ENCODE results near the gene PFKFB3.
"Not testable (repeated sequence)": the region's sequence is repeated elsewhere in the genome, so short reads cannot be mapped to it uniquely, and the experiment has no call there.

PFKFB3 gene

DNA sequence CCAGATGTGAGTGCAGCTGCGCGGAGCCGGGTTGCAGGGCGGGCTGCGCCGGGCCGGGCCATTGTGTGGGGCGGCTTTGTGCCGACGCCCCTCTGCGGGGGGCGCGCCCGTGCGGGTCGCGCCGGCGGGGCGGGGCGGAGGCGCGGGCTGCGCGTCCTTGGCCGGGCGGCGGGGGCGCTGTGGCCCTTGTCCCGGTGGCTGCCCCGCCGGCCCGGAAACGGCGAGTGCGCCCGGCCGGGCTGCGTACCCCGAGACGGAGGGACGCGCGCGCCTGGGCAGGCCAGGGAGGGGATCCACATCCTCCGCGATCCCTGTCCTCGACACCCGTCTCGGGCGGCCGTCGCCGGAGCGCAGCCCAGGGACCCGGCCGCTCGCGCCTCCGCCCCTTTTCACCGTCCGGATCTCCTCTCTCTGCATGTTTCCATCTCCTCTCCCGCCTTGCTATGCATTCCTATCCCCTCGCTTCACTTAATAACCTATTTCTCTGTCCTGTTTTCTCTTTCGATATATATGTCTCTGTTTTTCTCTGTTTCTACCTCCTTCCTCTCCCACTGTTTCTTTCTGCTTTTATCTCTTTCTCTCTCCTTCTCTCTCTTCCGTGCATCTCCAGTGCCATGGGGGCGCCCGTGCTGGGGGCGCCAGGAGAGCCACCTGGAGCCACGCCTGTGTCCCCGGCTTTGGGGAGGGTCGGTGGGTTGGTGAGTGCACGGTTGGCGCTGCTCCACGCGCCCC, 765 bp downstream of the PFKFB3 start:
- DNase-seq, result peak in 1 of 2 donors; percentile 82

DNA sequence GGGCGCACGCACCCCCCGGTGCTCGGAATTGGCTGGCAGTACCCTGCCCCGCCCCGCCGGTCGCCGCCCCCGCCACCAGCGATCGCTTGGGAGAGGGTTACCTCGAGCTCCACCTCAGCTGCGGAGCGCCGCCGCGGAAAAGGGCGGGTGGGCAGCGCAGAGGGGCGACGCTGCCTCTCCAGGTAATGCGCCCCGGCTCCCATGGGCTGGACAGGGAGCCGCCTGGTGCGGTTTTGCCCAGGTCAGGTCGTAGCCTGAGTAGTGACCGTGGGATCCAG, 1.3 kb downstream of the PFKFB3 start:
- DNase-seq, result no peak

DNA sequence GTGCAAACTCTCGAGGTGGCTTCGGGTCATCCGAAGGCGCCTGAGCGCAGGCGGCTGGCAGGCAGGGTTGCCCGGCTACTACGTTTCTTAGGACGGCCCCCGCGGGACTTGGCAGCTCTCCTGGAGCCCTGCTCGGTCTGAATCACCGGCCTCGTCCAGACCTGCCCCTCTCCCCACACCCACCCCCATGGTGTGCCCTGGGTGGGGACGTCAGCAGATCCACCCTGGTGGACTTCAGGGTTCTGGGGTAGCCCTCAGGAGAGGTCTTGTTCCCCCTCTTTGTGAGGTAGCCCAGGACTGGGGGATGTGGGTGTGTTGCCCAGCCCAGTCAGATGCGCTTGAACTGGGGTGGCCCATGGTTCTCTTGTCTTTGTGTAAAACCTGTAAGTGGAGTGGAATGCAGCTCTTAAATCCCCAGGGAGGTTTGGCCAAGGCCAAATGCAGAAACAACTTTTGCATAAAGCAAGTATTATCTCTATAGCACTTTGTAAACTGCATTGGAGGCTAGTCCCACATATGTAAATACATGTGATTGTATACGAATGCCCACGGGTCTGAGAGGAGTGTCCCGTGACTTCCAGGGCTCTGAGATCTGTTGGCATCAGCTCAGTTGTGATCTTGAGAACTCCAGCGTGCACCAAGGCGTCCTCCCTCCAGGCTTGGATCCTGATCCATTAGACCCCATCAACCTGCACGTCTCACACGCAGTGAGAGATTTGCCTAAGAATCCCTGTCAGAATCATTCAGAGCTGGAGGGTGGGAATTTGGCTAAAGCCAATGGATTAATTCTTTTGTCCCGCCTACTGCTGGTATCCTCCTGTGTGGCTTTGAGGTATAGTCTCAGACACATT, 1.8 kb downstream of the PFKFB3 start:
- DNase-seq, result no peak

DNA sequence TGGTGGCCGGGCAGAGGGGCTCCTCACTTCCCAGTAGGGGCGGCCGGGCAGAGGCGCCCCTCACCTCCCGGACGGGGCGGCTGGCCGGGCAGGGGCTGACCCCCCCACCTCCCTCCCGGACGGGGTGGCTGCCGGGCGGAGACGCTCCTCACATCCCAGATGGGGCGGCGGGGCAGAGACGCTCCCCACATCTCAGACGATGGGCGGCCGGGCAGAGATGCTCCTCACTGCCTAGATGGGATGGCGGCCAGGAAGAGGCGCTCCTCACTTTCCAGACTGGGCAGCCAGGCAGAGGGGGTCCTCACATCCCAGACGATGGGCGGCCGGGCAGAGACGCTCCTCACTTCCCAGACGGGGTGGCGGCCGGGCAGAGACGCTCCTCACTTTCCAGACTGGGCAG, 3.8 kb downstream of the PFKFB3 start:
- DNase-seq, result not testable (repeated sequence)

DNA sequence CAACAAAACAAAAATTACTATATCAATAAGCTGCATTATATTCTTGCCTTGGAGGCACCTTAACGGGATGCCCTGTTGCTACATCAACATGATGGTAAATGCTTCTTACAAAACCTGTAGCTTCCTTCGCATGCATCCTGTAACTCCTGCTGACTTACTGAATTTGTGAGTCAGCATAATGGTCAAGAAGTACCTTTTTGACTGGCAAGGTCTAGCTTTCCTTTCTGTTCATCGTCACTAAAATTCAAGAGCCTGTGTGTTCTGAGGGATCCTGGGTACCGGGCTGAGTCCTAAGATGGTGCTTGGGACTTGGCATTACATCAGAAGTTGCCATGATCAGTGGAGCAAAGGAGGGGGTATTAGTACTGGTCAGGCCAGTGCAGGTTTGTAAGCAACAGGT, 4.9 kb downstream of the PFKFB3 start:
- no peak for DNase-seq

DNA sequence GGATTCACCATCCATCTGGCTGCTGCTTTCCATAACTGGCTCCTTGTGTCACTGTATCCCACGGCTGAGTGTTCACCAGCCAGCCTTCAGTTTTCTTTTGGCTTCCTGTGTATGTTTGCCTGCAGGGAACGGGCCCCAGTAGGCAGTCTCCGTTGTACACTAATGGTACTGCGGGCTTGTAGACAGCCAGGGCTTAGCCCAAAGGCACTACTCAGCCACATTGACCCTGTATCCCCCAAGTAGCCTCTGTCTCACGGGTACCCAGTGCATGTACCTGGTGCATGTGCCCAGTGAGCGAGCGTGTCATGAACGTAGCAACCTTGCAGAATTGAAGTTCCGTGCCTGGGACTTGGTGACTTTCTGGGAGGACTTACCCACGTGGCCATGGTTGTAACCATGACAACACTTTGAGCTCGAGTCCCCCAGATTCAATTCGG, 6.1 kb downstream of the PFKFB3 start:
- no peak for DNase-seq

DNA sequence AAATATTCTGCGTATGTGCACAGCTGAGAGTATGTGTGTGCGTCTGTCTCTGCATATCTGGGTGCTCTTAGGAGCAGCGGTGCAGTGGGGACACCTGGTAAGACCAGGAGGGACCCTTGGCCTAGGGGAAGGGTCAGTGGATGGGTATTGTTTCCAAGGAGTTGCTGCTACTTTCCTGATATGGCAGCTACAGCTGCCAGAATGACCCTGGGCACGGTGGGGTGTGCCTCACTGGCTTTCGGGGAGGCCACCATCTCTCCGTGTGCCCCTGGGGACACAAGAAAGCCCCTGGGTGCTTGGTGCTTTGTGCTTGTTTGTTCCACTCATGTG, 8.6 kb downstream of the PFKFB3 start:
- DNase-seq, result no peak

DNA sequence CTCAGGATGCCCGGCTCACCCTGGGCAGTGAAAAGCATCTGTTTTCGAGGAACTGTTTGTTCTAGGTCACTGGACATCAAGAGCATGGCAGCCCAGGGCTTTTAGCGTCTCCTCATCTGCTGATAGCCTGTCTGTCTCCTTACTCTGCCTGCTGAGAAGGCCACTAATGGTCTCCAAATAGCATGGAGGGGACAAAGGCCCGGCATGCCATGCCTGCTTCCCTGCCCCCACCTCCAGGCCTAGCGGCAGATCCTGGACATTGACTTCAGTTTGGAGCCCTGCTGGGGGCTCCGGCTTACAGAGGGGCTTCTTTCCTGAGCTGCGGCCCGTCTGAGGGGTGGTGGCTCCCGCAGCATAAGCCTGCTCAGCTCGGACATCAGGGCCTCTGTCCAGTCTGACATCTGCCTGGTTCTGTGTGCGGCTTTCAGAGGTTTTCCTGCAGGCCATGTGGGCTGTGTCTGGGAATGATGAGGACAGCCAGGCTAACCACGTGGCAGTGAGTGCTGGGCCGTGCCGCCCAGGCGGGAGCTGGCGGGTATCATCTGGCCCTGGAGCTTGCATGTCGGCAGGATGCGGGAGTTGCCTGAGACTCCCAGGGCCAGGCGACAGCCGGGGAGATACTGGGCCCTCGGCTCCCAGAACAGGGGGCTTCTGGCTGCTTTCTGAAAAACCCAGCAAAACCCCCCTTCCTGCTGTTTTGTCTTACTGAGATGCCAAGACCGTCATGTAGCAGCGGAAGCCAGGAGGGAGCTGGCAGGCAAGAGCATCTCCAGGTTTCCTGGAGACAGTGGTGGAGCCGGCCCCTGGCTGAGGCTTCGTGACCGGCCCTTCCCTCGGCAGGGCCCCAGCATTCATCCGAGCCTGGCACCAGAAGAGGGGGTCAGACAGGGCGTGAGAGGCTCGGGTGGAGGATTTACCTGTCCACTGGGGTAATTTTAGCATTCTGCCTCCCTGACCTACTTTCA, 9.2 kb downstream of the PFKFB3 start:
- no peak for DNase-seq

DNA sequence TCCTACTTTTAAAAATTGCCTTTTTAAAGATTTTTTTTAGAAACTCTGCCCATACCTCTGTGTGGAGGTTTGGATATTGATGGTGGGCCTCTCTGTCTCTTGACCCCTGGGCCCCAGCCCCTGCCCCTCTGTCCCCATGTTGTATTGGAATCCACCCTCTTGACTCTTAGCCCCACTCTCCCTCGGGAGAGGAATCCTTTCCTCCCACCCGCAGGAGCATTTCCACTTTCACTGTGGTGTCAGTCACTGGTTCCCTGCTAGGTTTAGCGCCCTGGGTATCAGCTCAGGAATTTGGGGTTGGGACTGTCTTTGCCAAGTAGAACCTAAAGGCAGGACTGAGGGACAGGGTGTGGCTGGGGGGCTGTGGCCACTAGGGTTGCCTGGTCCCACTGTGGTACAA, 10.1 kb downstream of the PFKFB3 start:
- no peak for DNase-seq

DNA sequence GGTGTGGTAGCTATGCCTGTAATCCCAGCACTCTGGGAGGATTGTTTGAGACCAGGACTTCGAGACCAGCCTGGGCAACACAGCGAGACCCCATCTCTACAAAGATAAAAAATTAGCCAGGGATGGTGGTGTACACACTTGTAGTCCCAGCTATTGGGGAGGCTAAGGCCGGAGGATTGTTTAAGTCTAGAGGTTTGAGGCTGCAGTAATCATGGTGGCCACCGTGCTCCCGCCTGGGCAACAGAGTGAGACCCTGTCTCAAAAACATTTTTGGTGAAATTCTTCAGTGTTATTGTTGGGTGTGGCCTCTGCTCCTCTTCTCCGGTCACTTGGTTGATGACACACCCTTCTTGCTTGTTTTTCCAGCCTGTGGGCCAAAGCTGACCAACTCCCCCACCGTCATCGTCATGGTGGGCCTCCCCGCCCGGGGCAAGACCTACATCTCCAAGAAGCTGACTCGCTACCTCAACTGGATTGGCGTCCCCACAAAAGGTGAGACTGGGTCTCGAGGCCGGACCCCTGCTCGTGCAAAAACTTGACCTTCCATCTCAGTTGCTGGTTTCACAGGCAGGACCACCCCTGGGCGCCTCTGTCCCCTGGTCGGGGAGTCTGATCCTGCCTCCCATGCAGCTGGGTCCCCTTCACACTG, 10.6 kb downstream of the PFKFB3 start:
- DNase-seq, result no peak

DNA sequence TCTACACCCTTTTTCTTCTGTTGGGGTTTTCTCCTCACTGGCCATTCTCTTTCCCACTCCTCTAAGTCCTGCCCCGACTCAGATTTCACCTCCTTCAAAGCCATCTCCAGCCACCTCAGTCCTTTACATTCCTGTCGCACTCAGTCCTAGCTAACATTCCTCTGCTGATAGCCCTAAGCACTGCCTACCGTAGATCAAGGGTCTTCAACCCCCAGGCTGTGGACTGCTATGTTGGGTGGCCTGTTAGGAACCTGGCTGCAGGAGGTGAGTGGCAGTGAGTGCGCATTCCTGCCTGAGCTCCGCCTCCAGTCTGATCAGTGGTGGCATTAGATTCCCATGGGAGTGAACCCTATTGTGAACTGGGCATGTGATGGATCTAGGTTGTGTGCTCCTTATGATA, 11.2 kb downstream of the PFKFB3 start:
- DNase-seq, result no peak

DNA sequence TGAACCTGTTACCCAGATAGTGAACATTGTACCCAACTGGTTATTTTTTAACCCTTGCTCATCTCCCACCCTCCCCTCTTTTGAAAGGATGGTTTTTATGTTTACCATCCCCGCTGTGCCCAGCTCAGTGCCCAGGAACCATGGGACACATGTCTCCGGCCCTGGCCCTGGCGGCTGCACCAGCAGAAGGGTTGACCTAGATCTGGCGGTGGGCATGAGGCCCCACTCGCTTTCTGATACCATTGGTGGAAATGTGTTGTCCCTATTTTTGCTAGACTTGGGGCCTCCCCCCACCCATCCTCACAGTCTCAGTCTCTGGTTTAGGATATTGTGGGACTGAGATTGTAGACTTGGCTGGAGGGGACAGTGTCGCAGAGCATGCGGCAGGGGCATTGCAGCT, 11.9 kb downstream of the PFKFB3 start:
- no peak for DNase-seq

DNA sequence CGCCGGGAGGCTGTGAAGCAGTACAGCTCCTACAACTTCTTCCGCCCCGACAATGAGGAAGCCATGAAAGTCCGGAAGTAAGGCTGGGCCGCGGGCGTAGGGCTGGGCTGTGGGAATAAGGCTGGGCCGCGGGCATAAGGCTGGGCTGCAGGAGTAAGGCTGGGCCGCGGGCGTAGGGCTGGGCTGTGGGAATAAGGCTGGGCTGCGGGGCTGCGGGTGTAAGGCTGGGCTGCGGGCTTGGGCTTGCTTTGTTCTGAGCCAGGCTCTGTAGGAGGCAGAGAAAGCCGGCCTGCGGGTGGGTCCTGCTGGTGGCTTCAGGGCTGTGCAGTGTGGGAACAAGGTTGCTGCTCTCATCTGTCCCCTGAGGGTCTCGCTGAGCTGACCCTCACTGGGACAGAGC, 12.5 kb downstream of the PFKFB3 start:
- no peak for DNase-seq

DNA sequence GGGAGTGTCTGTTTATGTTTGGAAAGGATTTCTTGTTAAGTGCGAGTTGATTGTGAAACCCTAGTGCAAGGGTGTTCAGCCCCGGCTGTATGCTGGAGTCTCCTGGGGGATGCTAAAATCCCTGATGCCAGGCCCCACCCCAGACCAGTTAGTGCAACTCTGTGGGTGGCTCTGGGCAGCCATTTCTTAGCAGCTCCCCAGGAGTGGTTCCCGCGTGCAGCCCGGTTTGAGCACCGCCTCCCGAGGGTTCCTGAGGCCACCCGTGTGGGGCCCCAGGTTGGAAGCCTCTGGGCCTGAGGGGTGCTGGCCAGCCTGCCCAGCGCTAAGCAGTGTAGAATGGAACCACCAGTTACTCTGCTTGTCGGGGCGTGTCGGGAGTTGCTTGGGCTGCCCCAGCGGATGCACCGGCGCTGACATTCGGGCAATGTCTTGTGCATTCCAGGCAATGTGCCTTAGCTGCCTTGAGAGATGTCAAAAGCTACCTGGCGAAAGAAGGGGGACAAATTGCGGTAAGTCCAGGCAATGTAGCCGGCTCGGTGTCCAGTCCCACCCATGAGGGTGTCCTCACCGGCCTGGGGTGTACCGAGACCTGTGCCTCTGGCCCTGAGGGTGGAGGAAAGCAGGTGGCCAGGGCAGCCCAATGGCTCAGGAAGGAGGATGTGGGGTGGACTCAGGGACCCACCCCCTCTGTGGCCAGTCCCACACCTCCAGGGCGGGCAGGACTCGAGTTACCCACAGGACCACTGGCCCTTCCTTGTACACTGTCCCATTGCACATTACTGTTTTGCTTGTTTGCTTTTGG, 13.2 kb downstream of the PFKFB3 start:
- no peak for DNase-seq

DNA sequence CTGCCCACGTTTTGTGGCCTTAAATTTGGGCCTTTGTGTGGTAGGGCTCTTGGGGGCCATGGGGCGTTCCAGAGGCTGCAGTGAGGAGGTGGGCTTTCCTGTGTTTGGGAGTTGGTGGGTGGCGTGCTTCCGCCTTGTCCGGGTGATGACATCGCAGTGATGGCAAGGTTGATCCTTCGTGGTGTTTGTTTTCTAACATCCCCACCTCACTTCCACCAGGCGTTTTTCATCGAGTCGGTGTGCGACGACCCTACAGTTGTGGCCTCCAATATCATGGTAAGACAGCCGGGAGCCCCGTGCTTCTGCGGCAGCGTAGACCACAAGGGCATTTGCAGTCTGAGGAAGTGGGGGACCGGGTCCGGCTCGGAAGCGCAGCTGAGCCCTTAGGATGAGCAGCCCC, 14.2 kb downstream of the PFKFB3 start:
- DNase-seq, result no peak

DNA sequence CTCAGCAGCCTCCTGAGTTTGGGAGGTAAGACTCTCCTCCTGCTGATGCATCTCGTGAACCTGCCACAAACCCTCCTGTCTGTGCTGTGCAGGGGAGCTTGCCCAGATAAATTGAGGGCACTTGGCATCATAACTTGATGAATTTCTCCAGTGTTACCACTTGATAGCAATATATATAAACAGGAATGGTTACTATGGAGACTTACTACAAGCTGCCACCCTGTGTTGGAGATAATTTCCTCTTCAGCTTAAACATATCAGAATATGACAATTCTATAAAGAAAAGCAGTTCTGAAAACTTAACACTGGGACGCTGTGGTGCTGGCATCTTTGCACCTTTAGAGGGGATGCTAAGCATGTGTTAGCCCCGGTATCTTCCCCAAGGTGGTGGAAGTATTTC, 14.9 kb downstream of the PFKFB3 start:
- no peak for DNase-seq

DNA sequence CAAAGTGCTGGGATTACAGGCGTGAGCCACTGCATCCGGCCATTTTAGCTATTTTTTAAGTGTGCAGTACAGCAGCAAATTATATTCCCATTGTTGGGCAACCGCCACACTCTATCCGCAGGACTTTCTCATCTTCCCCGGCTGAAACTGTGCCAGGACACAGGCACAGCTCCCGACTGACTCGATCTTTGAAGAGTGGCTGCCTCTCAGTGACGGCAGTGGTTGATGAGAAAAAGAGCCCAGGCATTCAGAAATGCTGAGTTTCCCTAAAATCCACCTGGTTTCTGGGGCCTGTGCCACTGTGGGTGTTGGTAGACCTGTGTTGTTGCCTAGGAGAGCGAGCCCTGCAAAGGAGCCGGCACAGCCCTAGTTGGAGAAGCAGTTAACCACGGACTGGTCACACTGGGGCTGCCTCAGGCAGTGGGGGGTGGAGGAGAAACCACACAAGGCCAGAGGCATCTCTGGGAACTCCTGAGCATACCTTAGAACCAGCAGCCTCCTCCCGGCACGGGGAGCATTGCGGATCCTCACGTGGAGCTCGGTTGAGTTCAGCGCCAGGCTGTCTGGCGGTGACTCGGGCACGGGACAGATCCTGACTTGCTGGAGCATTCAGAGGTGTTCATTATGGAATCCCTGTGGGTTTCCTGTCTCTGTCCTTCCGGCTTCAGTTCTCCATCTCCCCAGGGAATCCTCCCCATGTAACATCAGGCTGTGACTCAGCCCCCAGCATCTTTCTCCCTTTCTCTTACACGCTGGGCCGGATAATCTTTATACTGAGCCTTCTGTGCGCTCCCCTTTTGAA, 16.2 kb downstream of the PFKFB3 start:
- no peak for DNase-seq

DNA sequence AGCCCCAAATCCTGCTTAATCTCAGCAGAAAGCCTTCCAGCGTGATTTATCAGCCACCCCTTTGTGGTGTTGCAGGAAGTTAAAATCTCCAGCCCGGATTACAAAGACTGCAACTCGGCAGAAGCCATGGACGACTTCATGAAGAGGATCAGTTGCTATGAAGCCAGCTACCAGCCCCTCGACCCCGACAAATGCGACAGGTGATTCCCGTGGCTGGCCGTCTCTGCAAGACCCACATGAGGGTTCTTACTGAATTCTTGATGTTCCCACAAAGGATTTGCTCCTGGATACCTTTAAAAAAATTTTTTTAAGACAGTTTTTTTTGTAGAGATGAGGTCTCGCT, 16.7 kb downstream of the PFKFB3 start:
- no peak for DNase-seq

DNA sequence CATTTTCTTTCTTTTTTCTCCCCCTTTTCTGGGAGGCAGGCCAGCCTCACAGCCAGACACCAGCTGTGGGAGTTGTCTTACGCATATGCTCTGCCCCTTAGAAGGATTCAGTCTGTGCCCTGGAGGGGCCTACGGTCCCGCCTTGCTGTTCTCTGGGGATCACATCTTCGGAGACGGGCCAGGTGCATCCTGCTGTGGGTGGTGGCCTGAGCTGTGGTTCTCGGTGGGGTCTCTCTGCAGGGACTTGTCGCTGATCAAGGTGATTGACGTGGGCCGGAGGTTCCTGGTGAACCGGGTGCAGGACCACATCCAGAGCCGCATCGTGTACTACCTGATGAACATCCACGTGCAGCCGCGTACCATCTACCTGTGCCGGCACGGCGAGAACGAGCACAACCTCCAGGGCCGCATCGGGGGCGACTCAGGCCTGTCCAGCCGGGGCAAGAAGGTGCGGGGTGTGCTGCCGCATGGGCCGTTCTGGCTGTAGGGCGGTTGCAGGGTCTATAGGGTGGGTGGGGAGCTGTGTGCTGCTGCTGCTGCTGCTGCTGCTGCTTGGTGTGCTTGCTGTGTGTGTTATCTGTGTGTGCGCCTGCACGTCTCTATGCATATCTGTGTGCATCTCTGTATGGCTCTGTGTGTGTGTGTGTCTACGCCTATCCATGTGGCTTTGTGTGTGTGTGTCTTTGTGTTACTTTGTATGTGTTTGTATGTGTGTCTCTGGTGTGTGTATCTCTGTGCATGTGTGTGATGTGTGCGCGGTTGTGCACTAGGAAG, 17.9 kb downstream of the PFKFB3 start:
- no peak for DNase-seq

DNA sequence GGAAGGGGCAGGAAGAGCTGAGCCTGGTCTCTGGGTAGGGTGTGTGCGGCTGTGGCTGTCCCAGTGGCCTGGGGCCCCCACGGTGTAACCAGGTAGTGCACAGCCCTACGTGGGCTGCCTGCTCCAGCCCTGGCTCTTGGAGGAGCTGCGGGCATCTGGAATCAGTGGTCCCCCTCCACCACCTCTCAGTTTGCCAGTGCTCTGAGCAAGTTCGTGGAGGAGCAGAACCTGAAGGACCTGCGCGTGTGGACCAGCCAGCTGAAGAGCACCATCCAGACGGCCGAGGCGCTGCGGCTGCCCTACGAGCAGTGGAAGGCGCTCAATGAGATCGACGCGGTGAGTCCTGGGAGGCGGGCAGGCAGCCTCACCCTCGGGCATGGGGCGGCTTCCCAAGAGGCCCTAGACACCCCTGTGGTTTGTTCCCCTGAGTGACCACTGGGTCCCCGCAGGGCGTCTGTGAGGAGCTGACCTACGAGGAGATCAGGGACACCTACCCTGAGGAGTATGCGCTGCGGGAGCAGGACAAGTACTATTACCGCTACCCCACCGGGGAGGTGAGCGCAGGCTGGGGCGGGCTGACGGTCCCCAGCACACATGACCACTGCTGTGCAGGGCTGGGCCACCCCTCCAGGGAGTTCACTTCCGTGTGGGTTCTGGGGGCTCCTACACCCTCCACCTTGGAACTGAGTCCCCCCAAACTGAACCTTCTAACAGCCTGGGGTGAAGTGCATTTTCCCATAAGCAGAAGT, 18.6 kb downstream of the PFKFB3 start:
- DNase-seq, result no peak
